ENCODE results near the gene POU3F3. TPM values are rescaled to one million over a fixed set of nuclear protein-coding genes. Genes with fewer than 3 reads are reported as not detected.

POU3F3 gene
- total and polyA plus RNA-seq, 2 of the 8 experiments (the other 6 are each of a cell fraction or from before 2014, with no cell fraction given), result 0.09 TPM; not detected in 1

GRCh38 chr2:104885119-104885782 is 31.3 kb downstream of the POU3F3 start (continued):
- TF ChIP-seq CHD7 (IDR thresholded peaks at IDR 0.05; ENCODE audit: insufficient replicate concordance, low read length) (no peak), POU5F1 (IDR thresholded peaks at IDR 0.05; ENCODE audit: low read depth, low read length) (peak; percentile 62; the same call in 1 of the 2 replicates)
